GM04503 (cell line): ENCODE results near the gene C3orf49.

ENCODE experiments used
- DNase-seq: peaks from one replicate; pipeline ENCODE4 v3.0.0-alpha.2; 2012; ENCODE audit warnings: low read depth

C3orf49 gene

DNA sequence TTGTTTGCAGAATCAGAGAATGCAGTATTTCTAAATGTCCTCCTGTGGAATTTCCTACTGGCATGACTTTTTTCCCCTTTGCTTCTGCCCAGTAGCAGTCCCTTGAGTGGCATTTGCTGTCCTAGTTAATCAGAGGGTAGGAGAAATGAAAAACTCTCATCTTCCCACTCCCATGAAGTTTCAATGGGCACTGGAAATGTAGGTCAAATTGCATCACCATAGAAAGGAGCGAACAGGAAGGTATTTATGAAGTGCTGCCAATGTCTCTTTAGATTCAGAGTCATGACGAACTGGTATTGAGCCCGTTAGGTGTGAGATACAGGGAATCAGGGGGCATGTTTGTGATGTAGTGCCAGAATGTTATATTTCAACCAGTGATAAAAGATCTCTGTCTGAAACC, 67.8 kb downstream of the C3orf49 start:
- no peak for DNase-seq

DNA sequence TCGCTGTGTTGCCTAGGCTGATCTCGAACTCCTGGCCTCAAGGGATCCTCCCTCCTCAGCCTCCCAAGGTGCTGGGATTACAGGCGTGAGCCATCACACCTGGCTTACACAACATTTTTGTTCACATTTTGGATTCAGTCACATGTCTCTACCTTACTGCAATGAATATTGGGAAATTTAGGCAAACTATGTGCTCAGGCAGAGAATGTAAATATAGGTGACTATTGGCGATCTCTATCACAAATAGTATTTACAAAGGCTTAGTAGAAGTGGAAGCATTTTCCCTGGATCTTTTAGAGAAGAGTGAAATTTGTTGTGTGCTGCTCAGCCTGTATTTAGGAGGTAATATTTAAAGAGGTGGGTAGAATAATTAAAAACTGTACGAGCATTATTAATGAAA, 72.4 kb downstream of the C3orf49 start:
- DNase-seq = no peak

DNA sequence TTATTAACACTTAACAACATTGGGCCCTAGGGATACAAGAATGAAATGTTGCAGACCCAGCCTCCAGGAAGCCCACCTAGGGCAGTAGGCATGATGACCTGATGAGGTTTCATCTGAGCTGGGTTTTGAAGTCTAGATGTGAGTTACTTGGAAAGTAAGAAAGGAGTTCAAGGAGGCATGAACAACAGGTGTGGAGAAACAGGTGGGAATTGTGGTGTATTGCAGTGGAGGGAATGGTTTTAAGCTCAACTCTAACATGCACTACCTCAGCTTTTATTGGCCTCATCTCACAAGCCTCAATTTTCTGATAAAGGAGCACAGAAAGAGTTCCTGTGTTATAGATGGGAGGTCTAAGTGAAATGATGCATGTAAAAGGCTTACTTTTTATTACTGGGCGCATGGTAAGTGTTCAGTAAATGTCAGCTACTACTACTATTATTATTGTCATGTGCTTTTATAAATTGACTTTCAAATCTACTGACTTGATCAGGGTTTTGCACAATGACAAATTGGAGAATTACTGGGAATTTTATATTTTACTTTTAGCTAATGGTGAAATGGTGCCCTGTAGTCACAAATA, 73.8 kb downstream of the C3orf49 start:
- no peak for DNase-seq

DNA sequence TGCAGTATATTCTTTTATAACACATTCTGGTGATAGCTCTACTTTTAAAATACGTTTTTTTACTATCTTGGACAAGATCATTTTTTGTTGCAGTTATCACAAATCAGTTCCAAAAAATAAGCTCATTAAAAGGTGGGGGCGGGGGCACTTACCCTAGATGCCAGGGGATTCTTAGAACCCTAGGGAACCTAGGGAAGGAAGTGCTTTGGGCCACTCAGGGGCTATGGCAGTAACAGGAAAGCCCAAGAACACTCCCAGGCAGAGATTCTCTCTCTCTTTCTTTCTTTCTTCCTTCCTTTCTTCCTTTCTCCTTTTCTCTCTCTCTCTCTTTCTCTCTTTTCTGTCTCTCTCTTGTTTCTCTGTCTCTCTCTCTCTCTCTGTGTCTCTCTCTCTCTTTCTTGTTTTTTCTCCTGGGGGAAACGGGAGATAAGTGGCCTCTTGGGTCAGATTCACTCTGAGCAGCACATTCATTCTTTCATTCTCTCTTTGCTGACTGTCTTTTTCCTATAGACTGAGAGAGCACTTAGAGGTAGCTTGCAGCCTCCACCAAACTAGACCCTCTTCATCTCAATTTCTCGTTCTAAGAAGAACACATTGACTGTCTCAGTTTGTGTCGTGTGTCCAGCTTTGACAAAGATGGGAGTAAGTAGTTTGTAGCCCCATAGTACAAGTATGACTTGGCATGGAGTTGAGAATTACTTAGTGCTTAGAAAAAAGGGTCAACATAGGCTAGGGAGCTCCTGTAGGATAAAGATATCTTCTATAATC, 76.5 kb downstream of the C3orf49 start:
- DNase-seq = no peak

DNA sequence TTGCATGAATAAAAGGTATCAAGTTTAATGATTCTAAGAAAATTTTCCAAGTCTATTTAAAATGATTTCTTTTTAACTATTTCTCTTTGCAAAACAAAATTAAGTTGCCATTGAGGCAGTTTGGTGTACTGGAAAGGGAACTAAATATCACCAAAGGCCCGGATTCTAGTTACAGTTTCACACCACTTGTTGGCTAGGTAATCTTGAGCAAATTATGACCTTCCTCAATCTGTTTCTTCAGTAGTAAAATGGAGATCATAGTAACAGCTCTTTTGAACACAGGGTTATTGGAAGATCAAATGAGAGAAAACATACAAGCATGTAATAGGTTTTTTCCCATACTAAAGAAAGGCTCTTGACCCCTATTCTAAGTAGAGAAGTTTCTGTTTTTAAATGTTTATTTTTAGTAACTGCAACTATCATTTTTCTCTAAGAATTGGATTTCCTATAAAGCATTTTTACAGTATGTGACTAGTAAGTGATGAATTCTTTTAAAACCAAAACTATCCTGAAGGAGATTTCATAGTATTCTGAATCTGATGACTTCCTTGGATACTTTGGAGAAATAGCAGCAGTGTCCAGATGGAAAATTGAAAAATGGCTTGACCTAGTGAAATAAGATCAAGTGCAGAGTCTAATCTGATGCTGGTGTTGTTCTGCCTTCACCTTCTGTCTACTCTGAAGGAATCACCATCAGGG, 77.4 kb downstream of the C3orf49 start:
- no peak for DNase-seq
